MM.1S (cell line): Measurements from ENCODE around the gene PTGES.
"Not testable (repeated sequence)": the region's sequence is repeated elsewhere in the genome, so short reads cannot be mapped to it uniquely, and the experiment has no call there.

Source experiments
- DNase-seq: peaks from one replicate; pipeline ENCODE4 v3.0.0-alpha.2; 2015
- H2AFZ ChIP-seq: fragments of 300-600 bp; sonication (generic); 2 replicates; pipeline ENCODE4 v1.6.0; 2016; ENCODE audit warnings: antibody characterized with exemption, low read length
- H3F3A ChIP-seq: fragments of 300-600 bp; sonication (generic); 2 replicates; pipeline ENCODE4 v1.6.1; 2016; ENCODE audit warnings: mild to moderate bottlenecking, antibody characterized with exemption, low read length, moderate library complexity, mixed read lengths; ENCODE audit not compliant: insufficient read depth
- H3K27ac ChIP-seq: fragments of 300-600 bp; sonication (generic); 2 replicates; pipeline ENCODE4 v1.5.1; 2016; ENCODE audit warnings: mild to moderate bottlenecking, low read length
- H3K27me3 ChIP-seq: fragments of 300-600 bp; sonication (generic); replicated peaks from 2 replicates; pipeline ENCODE4 v1.6.0; 2016; ENCODE audit warnings: low read length; ENCODE audit not compliant: insufficient read depth
- H3K36me3 ChIP-seq: fragments of 300-600 bp; sonication (generic); replicated peaks from 2 replicates; pipeline ENCODE4 v1.6.1; 2016; ENCODE audit warnings: mild to moderate bottlenecking, low read length, mixed read lengths; ENCODE audit not compliant: insufficient read depth
- H3K4me1 ChIP-seq: fragments of 300-600 bp; sonication (generic); 2 replicates; pipeline ENCODE4 v1.6.1; 2016; ENCODE audit warnings: low read length, mixed read lengths
- H3K4me2 ChIP-seq: fragments of 300-600 bp; sonication (generic); 2 replicates; pipeline ENCODE4 v1.6.0; 2016; ENCODE audit warnings: low read depth, low read length
- H3K4me3 ChIP-seq: fragments of 300-600 bp; sonication (generic); 2 replicates; pipeline ENCODE4 v1.5.1; 2016; ENCODE audit warnings: low read length, mixed read lengths
- H3K79me2 ChIP-seq: fragments of 300-600 bp; sonication (generic); 2 replicates; pipeline ENCODE4 v1.6.1; 2016; ENCODE audit warnings: mixed run types, low read length, mixed read lengths
- H3K9ac ChIP-seq: fragments of 300-600 bp; sonication (generic); 2 replicates; pipeline ENCODE4 v1.6.1; 2016; ENCODE audit warnings: low read length, mixed read lengths
- H3K9me2 ChIP-seq: fragments of 300-600 bp; sonication (generic); replicated peaks from 2 replicates; pipeline ENCODE4 v1.6.1; 2016; ENCODE audit warnings: mild to moderate bottlenecking, low read length, mixed read lengths; ENCODE audit not compliant: insufficient read depth
- H3K9me3 ChIP-seq: fragments of 300-600 bp; sonication (generic); replicated peaks from 2 replicates; pipeline ENCODE4 v1.6.1; 2016; ENCODE audit warnings: mild to moderate bottlenecking, low read length, mixed read lengths; ENCODE audit not compliant: insufficient read depth
- H4K20me1 ChIP-seq: fragments of 300-600 bp; sonication (generic); 2 replicates; pipeline ENCODE4 v1.6.1; 2016; ENCODE audit warnings: mild to moderate bottlenecking, low read length, moderate library complexity, mixed read lengths; ENCODE audit not compliant: insufficient read depth
- CTCF ChIP-seq: fragments of 300-600 bp; sonication (generic); IDR thresholded peaks from 2 replicates; pipeline ENCODE4 v1.5.1; 2016; ENCODE audit warnings: antibody characterized with exemption, low read length, mixed read lengths
- EZH2 ChIP-seq: fragments of 300-600 bp; sonication (generic); optimal IDR thresholded peaks from 2 replicates; pipeline ENCODE3; 2017; ENCODE audit warnings: low read depth, mild to moderate bottlenecking, antibody characterized with exemption, low read length, mixed read lengths
- EZH2phosphoT487 ChIP-seq: fragments of 300-600 bp; sonication (generic); IDR thresholded peaks from 2 replicates; pipeline ENCODE4 v1.6.1; 2018; ENCODE audit warnings: antibody characterized with exemption, low read length

The PTGES gene

GRCh38 chr9:129776938-129777768 lies 24.3 kb upstream of the PTGES start:
- no peaks in the 10 kb centered on the region for H3F3A ChIP-seq
- peaks cover 76% of the 10 kb centered on the region for H3K27me3 ChIP-seq
- no peak overlapping the region for H3K9ac ChIP-seq
- H2AFZ ChIP-seq = no peak overlapping the region
- no peak overlapping the region for H3K27ac ChIP-seq
- H3K4me2 ChIP-seq = no peak overlapping the region
- no peaks in the 10 kb centered on the region for H3K4me1 ChIP-seq
- H3K79me2 ChIP-seq = no peaks in the 10 kb centered on the region
- no peak for TF ChIP-seq EZH2phosphoT487
- no peak for TF ChIP-seq EZH2
- no peak for TF ChIP-seq CTCF
- no peaks in the 10 kb centered on the region for H3K9me3 ChIP-seq
- H4K20me1 ChIP-seq = no peaks in the 10 kb centered on the region
- H3K36me3 ChIP-seq = no peaks in the 10 kb centered on the region
- no peak for DNase-seq
- H3K9me2 ChIP-seq = no peaks in the 10 kb centered on the region
- no peak overlapping the region for H3K4me3 ChIP-seq

GRCh38 chr9:129776566-129776937 lies 23.7 kb upstream of the PTGES start:
- no peaks in the 10 kb centered on the region for H3F3A ChIP-seq
- H3K9ac ChIP-seq = no peak overlapping the region
- no peak for DNase-seq
- H2AFZ ChIP-seq = no peak overlapping the region
- H3K9me3 ChIP-seq = no peaks in the 10 kb centered on the region
- no peaks in the 10 kb centered on the region for H3K36me3 ChIP-seq
- H4K20me1 ChIP-seq = no peaks in the 10 kb centered on the region
- H3K79me2 ChIP-seq = no peaks in the 10 kb centered on the region
- no peak for TF ChIP-seq CTCF
- TF ChIP-seq EZH2phosphoT487 = no peak
- no peak for TF ChIP-seq EZH2
- no peaks in the 10 kb centered on the region for H3K9me2 ChIP-seq
- no peaks in the 10 kb centered on the region for H3K4me1 ChIP-seq
- no peak overlapping the region for H3K4me2 ChIP-seq
- H3K27ac ChIP-seq = no peak overlapping the region
- peaks cover 77% of the 10 kb centered on the region for H3K27me3 ChIP-seq
- no peak overlapping the region for H3K4me3 ChIP-seq

GRCh38 chr9:129776096-129776495 lies 23.3 kb upstream of the PTGES start:
- H3K9me3 ChIP-seq, H3K36me3 ChIP-seq, H3K9me2 ChIP-seq, H3K9ac ChIP-seq, H3K4me2 ChIP-seq, H3K79me2 ChIP-seq, H3K4me1 ChIP-seq, H3K4me3 ChIP-seq, H3K27ac ChIP-seq, H4K20me1 ChIP-seq, H2AFZ ChIP-seq, H3F3A ChIP-seq, DNase-seq: not testable (repeated sequence)
- peaks cover 75% of the 10 kb centered on the region for H3K27me3 ChIP-seq

- no peaks in the 10 kb centered on the region for H3F3A ChIP-seq
- DNase-seq = no peak
- no peaks in the 10 kb centered on the region for H3K4me1 ChIP-seq
- TF ChIP-seq EZH2phosphoT487 (no peak), EZH2 (no peak), CTCF (no peak)
- H4K20me1 ChIP-seq = no peaks in the 10 kb centered on the region
- H3K27ac ChIP-seq = no peak overlapping the region
- H3K9me2 ChIP-seq = no peaks in the 10 kb centered on the region
- no peak overlapping the region for H3K9ac ChIP-seq
- H3K4me3 ChIP-seq = no peak overlapping the region
- H3K4me2 ChIP-seq = no peak overlapping the region
- no peak overlapping the region for H2AFZ ChIP-seq
- H3K27me3 ChIP-seq = peaks cover 76% of the 10 kb centered on the region
- no peaks in the 10 kb centered on the region for H3K36me3 ChIP-seq
- H3K79me2 ChIP-seq = no peaks in the 10 kb centered on the region
- H3K9me3 ChIP-seq = no peaks in the 10 kb centered on the region
Observed at GRCh38 chr9:129775448-129775798, 22.6 kb upstream of the PTGES start.
